Ishikawa (cell line): ENCODE measurements around the gene ZNF451.

Experiments
- CEBPB ChIP-seq: IDR thresholded peaks from 2 replicates; pipeline ENCODE4 v1.6.1; 2012
- CREB1 ChIP-seq: IDR thresholded peaks from 2 replicates; pipeline ENCODE4 v1.6.1; 2012; ENCODE audit warnings: low read depth
- EGR1 ChIP-seq: IDR thresholded peaks from 2 replicates; pipeline ENCODE4 v1.6.1; 2012
- EP300 ChIP-seq: IDR thresholded peaks from 2 replicates; pipeline ENCODE4 v1.6.1; 2012; ENCODE audit warnings: borderline replicate concordance
- FOXM1 ChIP-seq: IDR thresholded peaks from 2 replicates; pipeline ENCODE4 v1.6.1; 2012; ENCODE audit warnings: low read depth, borderline replicate concordance
- NFIC ChIP-seq: IDR thresholded peaks from 2 replicates; pipeline ENCODE4 v1.6.1; 2012
- RAD21 ChIP-seq: IDR thresholded peaks from 2 replicates; pipeline ENCODE4 v1.6.1; 2012; ENCODE audit warnings: low read depth
- TAF1 ChIP-seq: IDR thresholded peaks from 2 replicates; pipeline ENCODE4 v1.6.1; 2012; ENCODE audit warnings: low read depth, mild to moderate bottlenecking
- TCF12 ChIP-seq: IDR thresholded peaks from 2 replicates; pipeline ENCODE4 v1.6.1; 2012; ENCODE audit warnings: low read depth
- TEAD4 ChIP-seq: IDR thresholded peaks from 2 replicates; pipeline ENCODE4 v1.6.1; 2012
- YY1 ChIP-seq: IDR thresholded peaks from 2 replicates; pipeline ENCODE4 v1.6.1; 2012; ENCODE audit warnings: low read depth
- ZBTB7A ChIP-seq: IDR thresholded peaks from 2 replicates; pipeline ENCODE4 v1.6.1; 2012; ENCODE audit warnings: low read depth
- TF ChIP-seq, protein P1 (sequence below): IDR thresholded peaks from 2 replicates; pipeline ENCODE4 v1.6.1; 2012
- TF ChIP-seq, protein P2 (sequence below): IDR thresholded peaks from 2 replicates; pipeline ENCODE4 v1.6.1; 2012
- TF ChIP-seq, protein P3 (sequence below): IDR thresholded peaks from 2 replicates; pipeline ENCODE4 v1.6.1; 2012; ENCODE audit warnings: low read depth, mild to moderate bottlenecking

Gene ZNF451

DNA sequence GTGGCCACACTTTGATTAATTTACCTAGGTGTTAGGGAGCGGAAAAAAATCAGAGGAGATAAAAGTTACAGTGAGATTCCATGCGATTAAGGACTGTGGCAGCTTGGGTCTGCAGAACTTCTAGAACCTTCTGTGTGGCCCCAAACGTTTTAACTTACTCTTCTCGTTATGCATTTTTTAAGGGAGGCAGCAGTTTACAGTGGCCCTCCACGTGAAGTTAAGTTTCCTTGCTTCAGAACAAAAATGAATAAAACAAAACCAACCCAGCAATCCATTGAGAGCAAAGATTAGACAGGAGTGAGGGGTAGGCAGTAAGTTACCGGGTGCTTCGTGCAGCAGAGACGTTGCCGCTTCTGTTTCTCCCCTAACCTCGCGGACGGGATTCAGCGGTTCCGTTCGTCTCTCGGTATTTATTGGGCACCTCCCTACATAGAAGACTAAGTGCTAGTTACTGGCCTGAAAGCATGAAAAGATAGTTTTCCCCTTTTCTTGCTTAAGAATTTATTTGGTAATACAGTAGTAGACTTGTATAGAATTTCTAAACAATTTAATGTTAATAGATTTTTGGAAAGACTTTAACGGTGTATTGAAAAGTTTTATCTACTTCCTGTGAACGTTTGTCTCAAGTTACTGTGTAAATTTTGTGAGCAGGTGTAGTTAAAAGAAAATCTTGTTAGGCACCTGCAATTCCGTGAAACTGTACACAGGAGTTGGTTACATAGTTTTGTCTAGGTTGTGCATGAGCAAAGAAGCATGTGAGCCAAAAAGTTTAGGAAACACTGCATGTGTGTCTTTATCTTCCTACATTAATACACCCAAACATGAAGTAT lies 83.3 kb downstream of the ZNF451 start:
- TF ChIP-seq, protein P1, sequence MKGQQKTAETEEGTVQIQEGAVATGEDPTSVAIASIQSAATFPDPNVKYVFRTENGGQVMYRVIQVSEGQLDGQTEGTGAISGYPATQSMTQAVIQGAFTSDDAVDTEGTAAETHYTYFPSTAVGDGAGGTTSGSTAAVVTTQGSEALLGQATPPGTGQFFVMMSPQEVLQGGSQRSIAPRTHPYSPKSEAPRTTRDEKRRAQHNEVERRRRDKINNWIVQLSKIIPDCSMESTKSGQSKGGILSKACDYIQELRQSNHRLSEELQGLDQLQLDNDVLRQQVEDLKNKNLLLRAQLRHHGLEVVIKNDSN, result no peak
- no peak for TF ChIP-seq TAF1
- TF ChIP-seq, protein P2, sequence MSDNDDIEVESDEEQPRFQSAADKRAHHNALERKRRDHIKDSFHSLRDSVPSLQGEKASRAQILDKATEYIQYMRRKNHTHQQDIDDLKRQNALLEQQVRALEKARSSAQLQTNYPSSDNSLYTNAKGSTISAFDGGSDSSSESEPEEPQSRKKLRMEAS, result no peak
- no peak for TF ChIP-seq CREB1
- no peak for TF ChIP-seq RAD21

DNA sequence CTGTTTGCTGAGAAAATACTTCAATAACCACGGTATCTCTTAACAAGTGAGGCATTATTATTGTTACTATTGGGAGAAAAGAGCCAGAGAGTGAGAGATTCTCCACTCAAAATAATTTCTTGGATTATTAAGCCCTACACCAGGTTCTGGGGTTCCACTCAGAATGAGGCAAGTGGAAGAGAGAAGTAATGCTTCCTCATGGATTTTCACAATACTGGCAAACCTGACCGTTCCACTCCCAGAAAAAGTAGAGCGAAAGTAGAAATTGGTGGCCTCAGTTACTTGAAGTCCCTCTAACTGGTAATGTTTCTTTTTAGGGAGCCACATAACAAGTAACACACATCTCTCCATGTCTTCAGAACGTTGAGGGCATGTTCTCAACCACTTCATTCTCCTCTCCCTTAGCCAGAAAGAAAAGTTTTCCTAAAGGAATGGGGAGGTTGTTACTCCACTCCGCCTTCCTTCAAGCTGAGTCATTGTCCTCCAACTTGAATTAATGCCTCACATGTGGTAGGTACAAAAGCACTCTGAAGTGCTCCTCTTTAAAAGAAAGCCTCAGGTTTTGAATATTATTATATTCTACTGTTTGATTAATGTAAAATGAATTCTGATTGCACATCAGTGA lies 84.0 kb downstream of the ZNF451 start:
- TF ChIP-seq EGR1 (no peak), TAF1 (no peak), TEAD4 (no peak), ZBTB7A (no peak), TCF12 (no peak)
- TF ChIP-seq, protein P2, result 0 out of 2 replicates have a peak, but pooled peaks have one; percentile 33

DNA sequence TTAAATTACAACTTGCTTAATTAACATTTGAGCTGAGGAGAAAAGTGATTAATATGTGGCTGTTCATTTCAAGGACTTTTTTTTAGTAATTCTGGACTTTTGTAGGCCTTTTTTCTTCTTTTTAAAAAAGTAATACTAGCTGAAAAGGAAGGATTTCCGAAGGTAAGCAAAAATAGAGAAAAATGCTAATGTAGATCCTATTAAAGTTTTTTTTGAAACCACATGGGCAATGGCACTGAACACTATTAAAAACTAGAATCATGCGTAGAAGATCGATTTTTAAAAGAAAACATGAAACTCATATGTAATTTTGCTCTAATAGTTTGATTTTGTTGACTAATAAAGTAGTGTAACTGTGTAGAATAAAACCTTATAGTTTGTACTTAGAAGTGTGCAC lies 84.5 kb downstream of the ZNF451 start:
- no peak for TF ChIP-seq TCF12
- no peak for TF ChIP-seq NFIC
- TF ChIP-seq, protein P1, result no peak
- TF ChIP-seq, protein P3, sequence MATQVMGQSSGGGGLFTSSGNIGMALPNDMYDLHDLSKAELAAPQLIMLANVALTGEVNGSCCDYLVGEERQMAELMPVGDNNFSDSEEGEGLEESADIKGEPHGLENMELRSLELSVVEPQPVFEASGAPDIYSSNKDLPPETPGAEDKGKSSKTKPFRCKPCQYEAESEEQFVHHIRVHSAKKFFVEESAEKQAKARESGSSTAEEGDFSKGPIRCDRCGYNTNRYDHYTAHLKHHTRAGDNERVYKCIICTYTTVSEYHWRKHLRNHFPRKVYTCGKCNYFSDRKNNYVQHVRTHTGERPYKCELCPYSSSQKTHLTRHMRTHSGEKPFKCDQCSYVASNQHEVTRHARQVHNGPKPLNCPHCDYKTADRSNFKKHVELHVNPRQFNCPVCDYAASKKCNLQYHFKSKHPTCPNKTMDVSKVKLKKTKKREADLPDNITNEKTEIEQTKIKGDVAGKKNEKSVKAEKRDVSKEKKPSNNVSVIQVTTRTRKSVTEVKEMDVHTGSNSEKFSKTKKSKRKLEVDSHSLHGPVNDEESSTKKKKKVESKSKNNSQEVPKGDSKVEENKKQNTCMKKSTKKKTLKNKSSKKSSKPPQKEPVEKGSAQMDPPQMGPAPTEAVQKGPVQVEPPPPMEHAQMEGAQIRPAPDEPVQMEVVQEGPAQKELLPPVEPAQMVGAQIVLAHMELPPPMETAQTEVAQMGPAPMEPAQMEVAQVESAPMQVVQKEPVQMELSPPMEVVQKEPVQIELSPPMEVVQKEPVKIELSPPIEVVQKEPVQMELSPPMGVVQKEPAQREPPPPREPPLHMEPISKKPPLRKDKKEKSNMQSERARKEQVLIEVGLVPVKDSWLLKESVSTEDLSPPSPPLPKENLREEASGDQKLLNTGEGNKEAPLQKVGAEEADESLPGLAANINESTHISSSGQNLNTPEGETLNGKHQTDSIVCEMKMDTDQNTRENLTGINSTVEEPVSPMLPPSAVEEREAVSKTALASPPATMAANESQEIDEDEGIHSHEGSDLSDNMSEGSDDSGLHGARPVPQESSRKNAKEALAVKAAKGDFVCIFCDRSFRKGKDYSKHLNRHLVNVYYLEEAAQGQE, result no peak
- no peak for TF ChIP-seq YY1
- TF ChIP-seq CREB1, result no peak
- TF ChIP-seq ZBTB7A, result no peak
- TF ChIP-seq, protein P2, result no peak
- TF ChIP-seq EGR1, result no peak
- TF ChIP-seq RAD21, result no peak
- no peak for TF ChIP-seq CEBPB
- no peak for TF ChIP-seq TEAD4
- TF ChIP-seq TAF1, result no peak
- no peak for TF ChIP-seq EP300
- no peak for TF ChIP-seq FOXM1

DNA sequence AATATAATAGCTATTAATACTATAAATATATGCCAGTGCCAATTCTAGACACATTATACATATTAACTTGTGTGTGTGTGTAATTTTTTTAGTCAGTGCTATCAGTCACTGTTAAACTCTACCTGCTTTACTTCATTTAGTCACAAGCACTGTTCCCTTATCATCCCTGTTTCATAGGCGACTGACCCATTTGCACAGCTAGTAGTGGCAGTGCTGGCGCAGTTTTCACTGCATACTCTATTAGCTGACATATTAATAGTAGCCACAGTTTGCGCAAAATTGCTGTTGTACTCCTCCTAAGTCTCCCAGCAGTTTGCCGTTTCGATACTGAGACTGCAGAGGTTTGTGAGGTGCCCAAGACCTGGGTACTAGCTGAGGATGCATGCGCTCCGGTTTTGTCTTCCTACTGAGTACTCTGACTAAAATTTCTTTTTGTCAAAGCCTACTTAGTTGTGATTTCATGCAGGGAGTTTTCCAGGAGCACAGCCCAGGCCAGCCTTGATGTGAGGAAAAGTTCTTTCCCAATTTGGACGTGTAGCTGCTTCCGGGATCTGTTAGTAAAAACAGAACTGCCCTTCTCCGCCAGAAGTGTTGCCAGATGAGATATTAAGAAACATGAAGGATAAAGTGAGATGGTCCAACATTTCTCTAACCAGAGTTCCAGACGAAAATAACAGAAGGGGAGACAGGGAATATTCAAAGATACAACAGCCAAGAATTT lies 87.7 kb downstream of the ZNF451 start:
- TF ChIP-seq CEBPB, result no peak
- TF ChIP-seq TEAD4, result no peak
- no peak for TF ChIP-seq RAD21
- TF ChIP-seq, protein P2, result no peak
- no peak for TF ChIP-seq EGR1
- TF ChIP-seq TAF1, result no peak
- TF ChIP-seq ZBTB7A, result no peak
- no peak for TF ChIP-seq YY1
- TF ChIP-seq NFIC, result no peak
- no peak for TF ChIP-seq TCF12

DNA sequence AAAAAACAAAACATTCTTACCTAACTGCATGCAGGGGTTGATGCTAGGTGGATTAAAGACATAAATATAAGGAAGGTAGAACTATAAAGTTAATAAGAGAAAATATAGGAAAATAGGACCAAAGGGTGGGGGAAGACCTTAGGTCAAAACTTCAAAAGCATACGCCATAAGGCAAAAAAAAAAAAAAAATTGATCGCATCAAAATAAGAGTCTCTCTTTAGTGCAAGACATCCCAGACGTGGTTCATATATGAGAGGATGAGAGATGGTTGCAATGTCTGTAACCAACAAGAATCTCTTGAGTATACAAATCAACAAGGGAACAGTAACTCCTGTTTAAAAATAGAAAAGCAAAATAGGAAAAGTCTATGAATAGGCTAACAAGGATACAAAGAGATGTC lies 90.6 kb downstream of the ZNF451 start:
- TF ChIP-seq CREB1, result no peak
- TF ChIP-seq, protein P2, result no peak
- no peak for TF ChIP-seq TEAD4
- no peak for TF ChIP-seq TCF12
- no peak for TF ChIP-seq CEBPB
- TF ChIP-seq RAD21, result no peak
- TF ChIP-seq, protein P3, result no peak
